HG03565 (cell line): ENCODE data around the gene XG.
"Not testable (repeated sequence)": the region's sequence is repeated elsewhere in the genome, so short reads cannot be mapped to it uniquely, and the experiment has no call there.

Source experiments
- ATAC-seq: cut with Tn5 transposase; IDR thresholded peaks from one replicate; pipeline ENCODE4 v1.9.1; 2021; ENCODE audit warnings: mild to moderate bottlenecking, moderate library complexity; ENCODE audit not compliant: unreplicated experiment

XG gene

GRCh38 chrX:2732649-2733048 lies 19.2 kb upstream of the XG start:
- no peak for ATAC-seq

- ATAC-seq, result no peak
Measured at GRCh38 chrX:2733286-2733685, 18.6 kb upstream of the XG start.

GRCh38 chrX:2735270-2735669 lies 16.6 kb upstream of the XG start:
- ATAC-seq, result no peak

- ATAC-seq, result no peak
Measured at GRCh38 chrX:2740672-2741071, 11.2 kb upstream of the XG start.

- no peak for ATAC-seq
Measured at GRCh38 chrX:2741386-2741785, 10.5 kb upstream of the XG start.

- not testable (repeated sequence) for ATAC-seq
Measured at GRCh38 chrX:2746250-2746649, 5.6 kb upstream of the XG start.

GRCh38 chrX:2748171-2748814 lies 3.5 kb upstream of the XG start:
- no peak for ATAC-seq

- ATAC-seq, result no peak
Measured at GRCh38 chrX:2748815-2749188, 3.0 kb upstream of the XG start.

- ATAC-seq, result no peak
Measured at GRCh38 chrX:2751291-2751690, 549 bp upstream of the XG start.

- not testable (repeated sequence) for ATAC-seq
Measured at GRCh38 chrX:2752441-2752840, 601 bp downstream of the XG start.

GRCh38 chrX:2755163-2755715 lies 3.4 kb downstream of the XG start:
- not testable (repeated sequence) for ATAC-seq

- no peak for ATAC-seq
Measured at GRCh38 chrX:2756548-2756947, 4.7 kb downstream of the XG start.

GRCh38 chrX:2761246-2761645 lies 9.4 kb downstream of the XG start:
- no peak for ATAC-seq

GRCh38 chrX:2762671-2763070 lies 10.8 kb downstream of the XG start:
- ATAC-seq, result not testable (repeated sequence)

- ATAC-seq, result not testable (repeated sequence)
Measured at GRCh38 chrX:2764766-2765548, 13.1 kb downstream of the XG start.

GRCh38 chrX:2765549-2765830 lies 13.7 kb downstream of the XG start:
- ATAC-seq, result no peak

- no peak for ATAC-seq
Measured at GRCh38 chrX:2766906-2767305, 15.1 kb downstream of the XG start.

GRCh38 chrX:2767631-2768455 lies 16.0 kb downstream of the XG start:
- no peak for ATAC-seq

GRCh38 chrX:2769615-2770014 lies 17.8 kb downstream of the XG start:
- ATAC-seq, result no peak

- not testable (repeated sequence) for ATAC-seq
Measured at GRCh38 chrX:2773166-2774055, 21.6 kb downstream of the XG start.

GRCh38 chrX:2774057-2774456 lies 22.2 kb downstream of the XG start:
- no peak for ATAC-seq
